OCI-LY7 (cell line): ENCODE data around the gene TBC1D1.

Experiments used
- CTCF ChIP-seq: fragments of 200-600 bp; sonication (generic); conservative IDR thresholded peaks from 2 replicates; pipeline ENCODE4 v1.5.1; 2014; ENCODE audit warnings: mild to moderate bottlenecking, antibody characterized with exemption, low read length, moderate library complexity, mixed read lengths
- EZH2phosphoT487 ChIP-seq: fragments of 200-600 bp; sonication (generic); IDR thresholded peaks from 2 replicates; pipeline ENCODE4 v1.6.1; 2018; ENCODE audit warnings: low read depth, borderline replicate concordance, mild to moderate bottlenecking, mixed run types, antibody characterized with exemption, low read length, moderate library complexity, mixed read lengths

- no peak for TF ChIP-seq CTCF
- TF ChIP-seq EZH2phosphoT487: no peak
Observed at GRCh38 chr4:38136604-38137003, 245.7 kb downstream of the TBC1D1 start.
